Neuronal stem cell (in vitro differentiated cells): ENCODE results near the gene MRPL53.
"Not testable (repeated sequence)": the region's sequence is repeated elsewhere in the genome, so short reads cannot be mapped to it uniquely, and the experiment has no call there.

Source experiments
- DNase-seq: peaks from one replicate; pipeline ENCODE4 v3.0.0-alpha.2; 2013; ENCODE audit warnings: low spot score
- H2AFZ ChIP-seq: one replicate; pipeline ENCODE4 v1.6.1; 2013; ENCODE audit warnings: mild to moderate bottlenecking, low read length, inconsistent platforms
- H2AK5ac ChIP-seq: 2 replicates; pipeline ENCODE4 v1.6.1; 2013; ENCODE audit warnings: low read depth, mild to moderate bottlenecking, inconsistent platforms, low read length, moderate library complexity, mixed read lengths
- H2BK120ac ChIP-seq: 2 replicates; pipeline ENCODE4 v1.6.1; 2013; ENCODE audit warnings: low read depth, mild to moderate bottlenecking, inconsistent platforms, low read length, moderate library complexity, mixed read lengths
- H2BK12ac ChIP-seq: one replicate; pipeline ENCODE4 v1.6.1; 2013; ENCODE audit warnings: low read length, inconsistent platforms
- H2BK15ac ChIP-seq: 2 replicates; pipeline ENCODE4 v1.6.1; 2013; ENCODE audit warnings: mild to moderate bottlenecking, low read length, inconsistent platforms, mixed read lengths
- H2BK5ac ChIP-seq: one replicate; pipeline ENCODE4 v1.6.1; 2013; ENCODE audit warnings: inconsistent platforms, mild to moderate bottlenecking, low read length, moderate library complexity
- H3K14ac ChIP-seq: one replicate; pipeline ENCODE4 v1.6.1; 2013; ENCODE audit warnings: low read length, inconsistent platforms
- H3K18ac ChIP-seq: 2 replicates; pipeline ENCODE4 v1.6.1; 2013; ENCODE audit warnings: low read length, inconsistent platforms
- H3K23ac ChIP-seq: 2 replicates; pipeline ENCODE4 v1.6.1; 2013; ENCODE audit warnings: low read depth, mild to moderate bottlenecking, mixed read lengths, low read length, inconsistent platforms; ENCODE audit not compliant: poor library complexity
- H3K27ac ChIP-seq: replicated peaks from 3 replicates; pipeline ENCODE4 v1.5.1; 2013; ENCODE audit warnings: low read length, inconsistent platforms
- H3K27me3 ChIP-seq, 3 experiments: 2 replicates each; pipeline ENCODE4 v1.6.1; 2013; ENCODE audit warnings: low read length in 3 of 3, mild to moderate bottlenecking in 2 of 3, inconsistent platforms in 1 of 3, low read depth in 1 of 3, mixed read lengths in 1 of 3, moderate library complexity in 1 of 3; ENCODE audit not compliant: control insufficient read depth in 3 of 3, insufficient read depth in 3 of 3
- H3K36me3 ChIP-seq, 2 donors: replicated peaks in 1 of 2; 2 replicates each; pipeline ENCODE4 v1.6.1; 2013; ENCODE audit warnings: low read length in 2 of 2; ENCODE audit not compliant: control insufficient read depth in 2 of 2, insufficient read depth in 2 of 2
- H3K4ac ChIP-seq: 2 replicates; pipeline ENCODE4 v1.6.1; 2013; ENCODE audit warnings: inconsistent platforms, mild to moderate bottlenecking, low read length, moderate library complexity
- H3K4me1 ChIP-seq, 2 donors: 1 replicate in 1 of 2; 2 replicates in 1 of 2; pipeline ENCODE4 v1.6.1; 2013; ENCODE audit warnings: low read length in 2 of 2, low read depth in 1 of 2; ENCODE audit not compliant: control insufficient read depth in 2 of 2, insufficient read depth in 1 of 2
- H3K4me2 ChIP-seq: one replicate; pipeline ENCODE4 v1.6.1; 2013; ENCODE audit warnings: mild to moderate bottlenecking, low read length, inconsistent platforms; ENCODE audit not compliant: insufficient read depth, poor library complexity, severe bottlenecking
- H3K4me3 ChIP-seq, 2 donors: 2 replicates each; pipeline ENCODE4 v1.5.1; 2013; ENCODE audit warnings: low read length in 2 of 2, mild to moderate bottlenecking in 2 of 2, inconsistent platforms in 1 of 2, moderate library complexity in 1 of 2
- H3K79me1 ChIP-seq: one replicate; pipeline ENCODE4 v1.6.1; 2013; ENCODE audit warnings: low read depth, mild to moderate bottlenecking, inconsistent platforms, low read length, moderate library complexity
- H3K9ac ChIP-seq: one replicate; pipeline ENCODE4 v1.6.1; 2013; ENCODE audit warnings: mild to moderate bottlenecking, low read depth, low read length, inconsistent platforms; ENCODE audit not compliant: poor library complexity
- H3K9me3 ChIP-seq, 2 donors: replicated peaks in 1 of 2; 2 replicates each; pipeline versions ENCODE3 to v1.6.1; 2013; ENCODE audit warnings: low read length in 2 of 2, mild to moderate bottlenecking in 2 of 2, inconsistent platforms in 1 of 2, low read depth in 1 of 2, mixed read lengths in 1 of 2, moderate library complexity in 1 of 2; ENCODE audit not compliant: control insufficient read depth in 2 of 2, insufficient read depth in 1 of 2
- H4K8ac ChIP-seq: one replicate; pipeline ENCODE4 v1.6.1; 2013; ENCODE audit warnings: low read depth, mild to moderate bottlenecking, inconsistent platforms, low read length, moderate library complexity
- H4K91ac ChIP-seq: one replicate; pipeline ENCODE4 v1.6.1; 2013; ENCODE audit warnings: low read length, low read depth, mild to moderate bottlenecking, inconsistent platforms; ENCODE audit not compliant: poor library complexity
- WGBS, 2 donors: extraction: QIAGEN DNeasy Blood & Tissue Kit; methylation state at CpG; one replicate each; pipeline ENCODE4 v1.1.7; 2013; ENCODE audit warnings: missing lambda C conversion rate in 2 of 2, mixed read lengths in 1 of 2; ENCODE audit not compliant: insufficient read length in 2 of 2, insufficient replicate concordance in 1 of 2; ENCODE audit errors: extremely low coverage in 2 of 2; 5-methylcytosine and 5-hydroxymethylcytosine counted together

The MRPL53 gene

GRCh38 chr2:74470742-74471141 is 1.7 kb downstream of the MRPL53 start:
- peaks cover 15 to 25% of the 10 kb centered on the region in 2 donors for H3K36me3 ChIP-seq
- peaks cover 7 to 14% of the 10 kb centered on the region in 2 donors for H3K4me1 ChIP-seq
- DNase-seq, H4K91ac ChIP-seq, H2BK12ac ChIP-seq, H2BK5ac ChIP-seq, H2BK120ac ChIP-seq, H3K4me2 ChIP-seq, H3K4me3 ChIP-seq, H3K14ac ChIP-seq, H3K18ac ChIP-seq, H3K9me3 ChIP-seq, H3K79me1 ChIP-seq, H3K4ac ChIP-seq, H3K9ac ChIP-seq, H2AFZ ChIP-seq, H3K27me3 ChIP-seq, H2AK5ac ChIP-seq, H4K8ac ChIP-seq, H3K23ac ChIP-seq, H2BK15ac ChIP-seq, H3K27ac ChIP-seq: not testable (repeated sequence)
- WGBS, 2 donors, result no CpG with 5 or more reads among the region's 12 CpGs

DNA sequence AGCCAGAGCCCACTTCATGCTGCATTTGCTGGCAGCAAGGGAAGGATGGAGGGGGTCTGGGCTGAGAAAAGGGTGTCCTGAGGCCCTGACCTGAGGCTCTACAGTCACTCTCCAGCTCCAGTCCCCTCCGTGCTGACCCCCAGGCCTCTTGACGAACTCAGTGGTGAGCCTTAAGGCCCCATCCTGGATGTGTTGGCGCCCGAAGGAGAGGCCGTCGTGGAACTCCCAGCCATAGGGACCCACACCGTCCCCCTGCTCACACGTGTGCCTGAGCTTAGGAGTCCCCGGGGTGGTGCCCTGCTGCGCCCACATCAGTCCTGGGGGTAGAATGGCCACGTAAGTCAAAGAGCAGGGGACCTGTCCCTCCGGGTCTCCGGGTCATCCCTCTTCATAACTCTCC is 8.1 kb downstream of the MRPL53 start:
- H3K9me3 ChIP-seq, result no peaks in the 10 kb centered on the region
- H3K4me3 ChIP-seq, result peak overlapping the region; percentile 88 to 98
- H3K79me1 ChIP-seq, result peaks cover 8% of the 10 kb centered on the region
- no peak overlapping the region for H2BK15ac ChIP-seq
- peak overlapping the region; percentile 97 for H3K18ac ChIP-seq
- peak overlapping the region; percentile 91 for H2AFZ ChIP-seq
- H3K23ac ChIP-seq, result no peak overlapping the region
- DNase-seq, result no peak
- no peak overlapping the region for H2BK5ac ChIP-seq
- no peak overlapping the region for H3K4ac ChIP-seq
- WGBS, 2 donors, result no CpG with 5 or more reads among the region's 13 CpGs
- no peak overlapping the region for H3K27ac ChIP-seq
- no peaks in the 10 kb centered on the region for H3K27me3 ChIP-seq
- H3K36me3 ChIP-seq, result peaks cover 24 to 39% of the 10 kb centered on the region in 2 donors
- H2BK120ac ChIP-seq, result no peak overlapping the region
- peak overlapping the region; percentile 82 for H4K8ac ChIP-seq
- peak overlapping the region; percentile 99 for H3K9ac ChIP-seq
- H4K91ac ChIP-seq, result no peak overlapping the region
- peaks cover 6 to 9% of the 10 kb centered on the region in 2 donors for H3K4me1 ChIP-seq
- no peak overlapping the region for H2BK12ac ChIP-seq
- peak overlapping the region; percentile 96 for H2AK5ac ChIP-seq
- H3K4me2 ChIP-seq, result peak overlapping the region; percentile 97
- H3K14ac ChIP-seq, result peak overlapping the region; percentile 56

GRCh38 chr2:74462786-74463105 is 9.7 kb downstream of the MRPL53 start:
- Histone ChIP-seq H3K14ac (no peak overlapping the region), H3K27ac (no peak overlapping the region), H2BK15ac (no peak overlapping the region), H2BK12ac (no peak overlapping the region), H2AK5ac (no peak overlapping the region), H3K9ac (no peak overlapping the region), H2BK5ac (no peak overlapping the region), H4K91ac (no peak overlapping the region), H3K4me2 (no peak overlapping the region), H3K27me3 (no peaks in the 10 kb centered on the region), H3K23ac (no peak overlapping the region), H3K4me1 (peaks cover 9 to 10% of the 10 kb centered on the region in 2 donors), H3K79me1 (peaks cover 13% of the 10 kb centered on the region), H3K4ac (no peak overlapping the region), H3K18ac (no peak overlapping the region), H3K9me3 (no peaks in the 10 kb centered on the region), H2AFZ (no peak overlapping the region), H3K4me3 (no peak overlapping the region), H2BK120ac (no peak overlapping the region), H4K8ac (no peak overlapping the region), H3K36me3 (peaks cover 24 to 40% of the 10 kb centered on the region in 2 donors)
- WGBS, 2 donors, result no CpG with 5 or more reads among the region's 4 CpGs
- DNase-seq, result no peak

DNA sequence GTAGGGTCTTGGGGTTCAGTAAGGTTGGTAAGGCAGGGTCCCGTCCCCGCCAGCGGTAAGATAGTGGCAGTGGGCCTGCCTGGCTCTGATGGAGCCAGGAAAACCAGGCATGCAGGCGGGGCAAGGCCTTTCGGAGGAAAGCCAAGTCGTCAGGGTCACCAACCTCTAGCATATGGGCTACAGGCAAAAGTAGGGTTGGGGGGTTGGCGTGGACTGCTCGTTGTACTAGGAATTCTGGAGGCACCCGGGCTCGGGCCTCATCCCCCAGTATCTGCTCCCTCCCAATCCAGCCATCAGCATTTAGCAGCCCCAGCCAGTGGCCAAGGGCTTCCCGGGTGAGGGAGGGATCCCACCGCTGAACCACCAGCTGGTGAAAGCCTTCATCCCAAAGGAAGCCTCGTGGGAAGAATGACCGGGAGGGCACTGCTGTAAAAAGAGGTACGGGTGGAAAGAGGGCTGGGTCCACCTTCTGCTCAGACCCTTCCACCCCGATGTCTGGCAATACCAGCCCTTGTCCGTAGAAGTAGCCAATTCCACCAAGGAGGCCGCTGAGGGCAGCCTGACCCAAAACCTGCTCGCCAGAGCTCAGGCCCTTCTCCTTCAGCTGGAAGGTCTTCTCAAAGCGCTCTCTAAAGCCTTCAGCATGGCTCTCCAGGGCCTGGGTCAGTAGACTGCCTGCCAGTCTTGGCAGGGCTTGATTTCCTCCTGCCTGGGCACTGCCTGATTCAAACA is 10.3 kb downstream of the MRPL53 start:
- Histone ChIP-seq H3K4me2 (no peak overlapping the region), H3K9me3 (no peaks in the 10 kb centered on the region), H3K27me3 (no peaks in the 10 kb centered on the region), H3K4ac (no peak overlapping the region), H2BK120ac (no peak overlapping the region), H3K18ac (no peak overlapping the region), H3K36me3 (peaks cover 24 to 40% of the 10 kb centered on the region in 2 donors), H2AFZ (no peak overlapping the region), H3K4me3 (peak overlapping the region in 1 of 2 donors; percentile 49), H3K27ac (no peak overlapping the region), H3K4me1 (peaks cover 9 to 10% of the 10 kb centered on the region in 2 donors), H3K79me1 (peaks cover 13% of the 10 kb centered on the region), H2AK5ac (no peak overlapping the region), H2BK5ac (no peak overlapping the region), H3K23ac (peak overlapping the region; percentile 66), H4K91ac (no peak overlapping the region), H3K9ac (no peak overlapping the region), H4K8ac (no peak overlapping the region), H2BK15ac (no peak overlapping the region), H2BK12ac (no peak overlapping the region), H3K14ac (no peak overlapping the region)
- no CpG with 5 or more reads among the region's 20 CpGs for WGBS, 2 donors
- DNase-seq, result no peak
